Endothelial cell of umbilical vein (primary cell): Measurements from ENCODE around the gene OPTC. TPM values are rescaled to one million over a fixed set of nuclear protein-coding genes. Genes with fewer than 3 reads are reported as not detected.

Source experiments
- BruUV-seq: library from RNA; stranded (reverse); fragments of 400-500 nt; replicated peaks from 2 replicates; lab custom pipeline; 2021; lab: Mats Ljungman, UMichigan
- CTCF ChIA-PET: fragments of 300-600, 350-600 bp; sonication (Branson Sonifier 250); formaldehyde crosslinking; loops from one replicate; lab custom pipeline; 2021; ENCODE audit warnings: antibody characterized with exemption, inconsistent platforms; lab: Charles Lee
- POLR2A ChIA-PET: fragments of 300-600, 350-600 bp; sonication (Branson Sonifier 250); formaldehyde crosslinking; loops from one replicate; lab custom pipeline; 2021; ENCODE audit warnings: antibody characterized with exemption, inconsistent platforms; lab: Charles Lee
- DNase-seq: peaks from one replicate; pipeline ENCODE4 v3.0.0-alpha.2; 2011; ENCODE audit warnings: low read depth, low spot score
- FAIRE-seq: peaks from 2 replicates; lab custom pipeline; 2011; peaks lifted over from hg19 to GRCh38; lab: Jason Lieb, UNC
- H2AFZ ChIP-seq: 2 replicates; pipeline ENCODE4 v1.6.0; 2012; ENCODE audit warnings: low read depth, low read length, control low read depth, inconsistent platforms
- H3K27ac ChIP-seq: 2 replicates; pipeline ENCODE4 v1.5.1; 2011; ENCODE audit warnings: low read depth, mild to moderate bottlenecking, control low read depth, low read length, moderate library complexity; ENCODE audit not compliant: insufficient read depth
- H3K27me3 ChIP-seq, 2 experiments: 2 replicates each; pipeline versions ENCODE4 v1.6.0 to v1.6.1; 2011; ENCODE audit warnings: low read length in 2 of 2, mixed read lengths in 1 of 2; ENCODE audit not compliant: control insufficient read depth in 2 of 2, insufficient read depth in 2 of 2
- H3K36me3 ChIP-seq, 2 experiments: 2 replicates in 1 of 2; 3 replicates in 1 of 2; pipeline ENCODE4 v1.5.1; 2011; ENCODE audit warnings: low read length in 2 of 2, mild to moderate bottlenecking in 1 of 2, moderate library complexity in 1 of 2; ENCODE audit not compliant: control insufficient read depth in 2 of 2, insufficient read depth in 2 of 2; ENCODE audit errors: extremely low read depth in 1 of 2
- H3K4me1 ChIP-seq: 3 replicates; pipeline ENCODE4 v1.5.1; 2011; ENCODE audit warnings: mild to moderate bottlenecking, low read length; ENCODE audit not compliant: control insufficient read depth, insufficient read depth; ENCODE audit errors: extremely low read depth
- H3K4me2 ChIP-seq: 2 replicates; pipeline ENCODE4 v1.6.1; 2011; ENCODE audit warnings: low read length, control low read depth, mixed read lengths; ENCODE audit not compliant: insufficient read depth
- H3K4me3 ChIP-seq, 3 experiments: fragments of 200-600 bp in 1 of 3; sonication (generic), shearing (Covaris generic) in 1 of 3; replicated peaks in 1 of 3; 2 replicates each; pipeline ENCODE4 v1.5.1; 2011 to 2016; ENCODE audit warnings: control low read depth in 3 of 3, low read length in 3 of 3, mild to moderate bottlenecking in 2 of 3, inconsistent platforms in 1 of 3, low read depth in 1 of 3, moderate library complexity in 1 of 3; ENCODE audit not compliant: insufficient read depth in 1 of 3
- H3K79me2 ChIP-seq: 2 replicates; pipeline ENCODE4 v1.6.0; 2012; ENCODE audit warnings: low read length, inconsistent platforms; ENCODE audit not compliant: control insufficient read depth, insufficient read depth
- H3K9ac ChIP-seq: replicated peaks from 2 replicates; pipeline ENCODE3; 2011; ENCODE audit warnings: low read length, control low read depth; ENCODE audit not compliant: insufficient read depth; ENCODE audit errors: extremely low read depth
- H3K9me1 ChIP-seq: replicated peaks from 3 replicates; pipeline ENCODE4 v1.6.0; 2011; ENCODE audit warnings: mild to moderate bottlenecking, low read length; ENCODE audit not compliant: control insufficient read depth, insufficient read depth; ENCODE audit errors: extremely low read depth
- H3K9me3 ChIP-seq: replicated peaks from 2 replicates; pipeline ENCODE4 v1.5.1; 2012; ENCODE audit warnings: low read length, inconsistent platforms; ENCODE audit not compliant: control insufficient read depth, insufficient read depth
- H4K20me1 ChIP-seq: replicated peaks from 2 replicates; pipeline ENCODE3; 2011; ENCODE audit warnings: mild to moderate bottlenecking, low read length; ENCODE audit not compliant: control insufficient read depth, insufficient read depth; ENCODE audit errors: extremely low read depth
- EZH2 ChIP-seq: IDR thresholded peaks from 2 replicates; pipeline ENCODE4 v1.6.1; 2012; ENCODE audit warnings: borderline replicate concordance, low read depth, mild to moderate bottlenecking, moderate library complexity, low read length, inconsistent platforms; ENCODE audit not compliant: severe bottlenecking
- FOS ChIP-seq: IDR thresholded peaks from 2 replicates; pipeline ENCODE4 v1.6.1; 2011; ENCODE audit warnings: mild to moderate bottlenecking, low read length, moderate library complexity, borderline replicate concordance; ENCODE audit not compliant: insufficient read depth
- GATA2 ChIP-seq: IDR thresholded peaks from 2 replicates; pipeline ENCODE4 v1.7.0; 2011; ENCODE audit warnings: low read depth, mild to moderate bottlenecking, moderate library complexity, mixed read lengths, low read length; ENCODE audit not compliant: insufficient read length, insufficient read depth
- JUN ChIP-seq: IDR thresholded peaks from 2 replicates; pipeline ENCODE4 v1.6.1; 2011; ENCODE audit warnings: borderline replicate concordance, low read depth; ENCODE audit not compliant: insufficient read length, insufficient read depth
- MYC ChIP-seq: IDR thresholded peaks from one replicate; pipeline ENCODE4 v1.6.1; 2011; ENCODE audit warnings: mild to moderate bottlenecking, low read depth, low read length
- POLR2A ChIP-seq: IDR thresholded peaks from 2 replicates; pipeline ENCODE4 v1.6.1; 2012; ENCODE audit warnings: low read depth, mild to moderate bottlenecking, control low read depth, low read length
- POLR2AphosphoS5 ChIP-seq: IDR thresholded peaks from 2 replicates; pipeline ENCODE4 v1.6.1; 2012; ENCODE audit warnings: low read depth, mild to moderate bottlenecking, control low read depth, low read length, moderate library complexity; ENCODE audit not compliant: insufficient read depth
- dilution Hi-C: fragments of 300-500 bp; cut with MboI; formaldehyde crosslinking; loops from one replicate; pipeline ENCODE4 v1.15.0; 2019; ENCODE audit warnings: low sequenced_read_pairs; ENCODE audit not compliant: extremely low pct_ligation_motif_present
- intact Hi-C: fragments of 100-400 bp; cut with micrococcal nuclease; formaldehyde crosslinking; loops from one replicate; pipeline ENCODE4 v1.10.0; 2022
- polyA plus RNA-seq, 4 experiments: library from polyadenylated mRNA; depleted of rRNA in 3 of 4; stranded (reverse) in 3 of 4; unstranded in 1 of 4; fragments of >200 nt; gene quantifications; 2 replicates each; pipeline versions ENCODE4 v1.2.1 to v1.2.3, GENCODE V29; 2011 to 2012; ENCODE audit warnings: missing spikeins in 1 of 4
- total RNA-seq: library from RNA; stranded (reverse); gene quantifications from 2 replicates; pipeline ENCODE4 v1.2.3, GENCODE V29; 2021
- TF ChIP-seq, protein P1 (sequence below), 2 donors: IDR thresholded peaks; 1 replicate in 1 of 2; 2 replicates in 1 of 2; pipeline ENCODE4 v1.5.1; 2011; ENCODE audit warnings: low read length in 2 of 2, mild to moderate bottlenecking in 2 of 2, moderate library complexity in 2 of 2, control low read depth in 1 of 2, inconsistent platforms in 1 of 2, low read depth in 1 of 2; ENCODE audit not compliant: insufficient read depth in 1 of 2; ENCODE audit errors: extremely low read depth in 1 of 2
- TF ChIP-seq, protein P2 (sequence below): IDR thresholded peaks from 2 replicates; pipeline ENCODE4 v1.6.1; 2011; ENCODE audit not compliant: insufficient read depth, insufficient read length

The OPTC gene
- total and polyA plus RNA-seq, 2 donors (not counting 3 experiments of a cell fraction or from before 2014, with no cell fraction given): not detected

DNA sequence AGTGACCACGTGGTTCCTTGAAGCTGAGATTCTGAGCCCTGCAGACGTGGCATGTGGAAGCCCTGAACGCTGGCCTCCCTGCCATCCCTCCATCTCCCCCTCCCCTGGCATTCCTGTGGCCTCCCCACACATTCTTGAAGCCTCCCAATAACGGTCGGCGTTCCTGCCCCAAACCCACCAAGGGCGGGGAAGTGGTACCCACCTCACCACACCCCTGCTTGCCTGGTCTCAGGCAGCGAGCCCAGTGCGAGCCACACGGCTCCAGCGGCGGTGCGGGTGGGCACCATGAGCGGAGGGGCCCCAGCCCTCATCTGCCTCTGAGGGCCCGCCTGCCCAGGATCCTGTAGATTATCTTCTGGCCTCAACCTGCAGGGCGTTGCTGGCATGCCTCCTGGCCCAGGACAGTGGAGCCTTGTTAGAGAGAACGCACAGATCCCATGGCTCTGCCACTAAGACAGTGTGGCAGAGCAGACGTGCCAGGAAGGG is 38.9 kb upstream of the OPTC start:
- Histone ChIP-seq H2AFZ (no peak overlapping the region), H3K4me1 (no peaks in the 10 kb centered on the region), H4K20me1 (no peaks in the 10 kb centered on the region), H3K79me2 (no peaks in the 10 kb centered on the region), H3K4me3 (no peak overlapping the region), H3K9me1 (no peaks in the 10 kb centered on the region), H3K27me3 (peaks cover 8 to 13% of the 10 kb centered on the region in 2 experiments), H3K9ac (no peak overlapping the region), H3K4me2 (no peak overlapping the region), H3K36me3 (no peaks in the 10 kb centered on the region), H3K9me3 (no peaks in the 10 kb centered on the region), H3K27ac (no peak overlapping the region)
- ChIA-PET CTCF (interaction anchor here (1.5 kb wide), 1 partner anchor 113 kb away, joined by 3 read pairs; no protein-coding TSS in a partner anchor), POLR2A (no interaction called here)
- BruUV-seq: no TSS peak
- FAIRE-seq (no peak), DNase-seq (no peak)
- dilution Hi-C loops: no loop called here
- intact Hi-C loops: no loop called here
- TF ChIP-seq, protein P1, sequence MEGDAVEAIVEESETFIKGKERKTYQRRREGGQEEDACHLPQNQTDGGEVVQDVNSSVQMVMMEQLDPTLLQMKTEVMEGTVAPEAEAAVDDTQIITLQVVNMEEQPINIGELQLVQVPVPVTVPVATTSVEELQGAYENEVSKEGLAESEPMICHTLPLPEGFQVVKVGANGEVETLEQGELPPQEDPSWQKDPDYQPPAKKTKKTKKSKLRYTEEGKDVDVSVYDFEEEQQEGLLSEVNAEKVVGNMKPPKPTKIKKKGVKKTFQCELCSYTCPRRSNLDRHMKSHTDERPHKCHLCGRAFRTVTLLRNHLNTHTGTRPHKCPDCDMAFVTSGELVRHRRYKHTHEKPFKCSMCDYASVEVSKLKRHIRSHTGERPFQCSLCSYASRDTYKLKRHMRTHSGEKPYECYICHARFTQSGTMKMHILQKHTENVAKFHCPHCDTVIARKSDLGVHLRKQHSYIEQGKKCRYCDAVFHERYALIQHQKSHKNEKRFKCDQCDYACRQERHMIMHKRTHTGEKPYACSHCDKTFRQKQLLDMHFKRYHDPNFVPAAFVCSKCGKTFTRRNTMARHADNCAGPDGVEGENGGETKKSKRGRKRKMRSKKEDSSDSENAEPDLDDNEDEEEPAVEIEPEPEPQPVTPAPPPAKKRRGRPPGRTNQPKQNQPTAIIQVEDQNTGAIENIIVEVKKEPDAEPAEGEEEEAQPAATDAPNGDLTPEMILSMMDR (IDR thresholded peaks at IDR 0.05; ENCODE audit: extremely low read depth in 1 of 2, insufficient read depth in 1 of 2, low read depth in 1 of 2, low read length in 2 of 2): no peak
- TF ChIP-seq, protein P2, sequence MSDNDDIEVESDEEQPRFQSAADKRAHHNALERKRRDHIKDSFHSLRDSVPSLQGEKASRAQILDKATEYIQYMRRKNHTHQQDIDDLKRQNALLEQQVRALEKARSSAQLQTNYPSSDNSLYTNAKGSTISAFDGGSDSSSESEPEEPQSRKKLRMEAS: no peak
- TF ChIP-seq POLR2AphosphoS5 (no peak), MYC (no peak), GATA2 (no peak), FOS (no peak), POLR2A (no peak), EZH2 (no peak), JUN (no peak)
